Stimulated activated CD4-positive, alpha-beta T cell treated with anti-CD3 and anti-CD28 coated beads, Interleukin-12 subunit alpha, Interleukin-12 subunit beta, amount 100 ng/mL, for 24 hours (primary cell): Measurements from ENCODE around the gene RAI14.
"Not testable (repeated sequence)": the region's sequence is repeated elsewhere in the genome, so short reads cannot be mapped to it uniquely, and the experiment has no call there.

Source experiments
- DNase-seq, 2 experiments: peaks; one replicate each; pipeline ENCODE4 v3.0.0-alpha.2; 2020; ENCODE audit warnings: low read depth in 2 of 2

RAI14 gene

DNA sequence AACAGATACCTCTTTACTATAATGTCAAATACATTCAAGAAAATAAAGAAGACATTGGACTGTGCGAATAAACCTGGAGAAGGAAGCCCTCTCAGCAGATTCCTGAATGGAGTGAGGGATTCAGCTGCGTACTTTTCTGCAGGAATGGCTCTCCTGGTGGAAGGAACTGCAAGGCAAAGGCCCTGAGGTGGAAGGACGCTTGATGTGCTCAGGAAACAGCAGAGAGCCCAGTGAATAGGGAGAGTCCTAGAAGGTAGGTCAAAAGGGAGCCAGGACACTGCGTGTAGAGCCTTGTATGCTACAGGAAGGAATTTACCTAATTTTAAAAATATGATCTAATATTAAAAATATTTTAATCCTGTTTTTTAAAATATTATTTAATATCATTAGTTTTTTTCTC lies 114.4 kb downstream of the RAI14 start:
- DNase-seq = no peak

DNA sequence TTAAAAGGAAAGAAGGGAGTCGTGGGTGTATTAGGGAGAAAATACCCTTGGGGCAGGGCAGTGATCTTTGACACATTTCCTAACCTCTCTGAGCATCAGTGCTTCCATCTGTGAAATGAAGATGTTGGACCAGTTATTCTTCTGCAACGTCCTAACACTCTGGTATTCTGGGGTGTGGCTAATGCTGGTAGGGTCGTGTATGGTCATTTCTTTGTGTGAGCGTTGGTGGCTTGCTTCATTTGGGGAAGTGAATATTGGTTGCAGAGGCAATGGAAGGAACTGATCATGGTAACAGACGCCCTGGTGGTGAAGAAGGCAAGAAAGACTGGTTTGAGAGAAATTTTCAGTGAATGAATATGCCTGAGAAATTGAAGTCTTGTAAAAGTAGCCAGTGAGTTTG lies 114.9 kb downstream of the RAI14 start:
- DNase-seq = no peak

DNA sequence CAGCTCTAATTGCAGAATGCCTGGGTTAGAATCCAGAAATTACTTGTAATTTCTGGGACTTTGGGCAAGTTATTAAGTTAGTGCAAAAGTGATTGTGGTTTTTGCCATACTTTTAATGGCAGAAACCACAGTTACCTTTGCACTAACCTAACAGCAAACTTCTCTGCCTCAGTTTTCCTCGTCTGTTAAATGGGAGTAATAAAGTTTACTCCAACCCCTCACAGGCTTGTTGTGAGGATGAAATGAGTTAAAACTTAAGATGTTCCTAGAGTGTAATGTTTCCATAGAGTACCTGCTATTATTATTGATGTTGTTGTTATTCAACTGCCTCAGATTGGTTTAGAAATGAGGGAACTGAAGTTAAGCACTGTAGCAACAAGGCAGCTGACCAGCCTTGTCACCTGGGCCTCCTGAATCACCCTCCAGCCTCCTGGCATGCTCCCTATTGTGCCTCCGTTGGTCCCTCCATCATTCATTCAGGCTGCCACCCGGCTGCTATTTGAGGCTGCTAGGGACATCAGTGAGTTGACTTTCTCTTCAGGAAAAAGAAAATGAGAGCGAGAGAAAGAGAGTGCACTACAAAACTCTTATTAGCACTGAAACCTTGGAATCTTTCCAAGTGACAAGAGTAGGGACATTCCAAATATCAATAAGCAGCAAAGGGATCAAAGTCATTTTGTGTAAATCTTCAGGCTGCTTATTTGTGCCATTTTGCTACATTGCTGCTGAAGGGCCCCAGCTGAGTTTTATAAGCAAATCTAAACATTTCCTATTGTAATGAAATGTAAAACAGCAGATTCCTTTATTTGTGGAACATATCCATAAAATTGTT lies 116.4 kb downstream of the RAI14 start:
- no peak for DNase-seq

DNA sequence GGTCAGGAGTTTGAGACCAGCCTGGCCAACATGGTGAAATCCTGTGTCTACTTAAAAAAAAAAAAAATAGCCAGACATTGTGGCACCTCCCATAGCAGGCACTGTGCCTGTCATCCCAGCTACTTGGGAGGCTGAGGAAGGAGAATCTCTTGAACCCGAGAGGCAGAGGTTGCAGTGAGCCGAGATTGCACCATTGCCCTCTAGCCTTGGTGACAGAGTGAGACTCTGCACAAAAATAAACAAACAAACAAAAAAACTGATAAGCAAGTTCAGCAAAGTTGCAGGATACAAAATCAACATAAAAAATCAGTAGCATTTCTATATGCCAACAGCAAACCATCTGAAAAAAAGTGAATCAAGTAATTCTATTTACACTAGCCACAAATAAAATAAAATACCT lies 118.0 kb downstream of the RAI14 start:
- no peak for DNase-seq

DNA sequence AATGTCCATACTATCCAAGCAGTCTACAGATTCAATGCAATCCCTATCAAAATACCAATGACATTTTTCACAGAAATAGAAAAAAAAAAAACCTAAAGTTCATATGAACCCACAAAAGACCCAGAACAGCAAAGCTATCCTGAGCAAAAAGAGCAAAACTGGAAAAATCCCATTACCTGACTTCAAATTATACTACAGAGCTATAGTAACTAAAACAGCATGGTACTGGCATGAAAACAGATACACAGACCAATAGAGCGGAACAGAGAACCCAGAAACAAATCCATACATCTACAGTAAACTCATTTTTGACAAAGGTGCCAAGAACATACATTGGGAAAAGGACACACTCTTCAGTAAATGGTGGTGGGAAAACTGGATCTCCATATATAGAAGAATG lies 118.5 kb downstream of the RAI14 start:
- not testable (repeated sequence) for DNase-seq

DNA sequence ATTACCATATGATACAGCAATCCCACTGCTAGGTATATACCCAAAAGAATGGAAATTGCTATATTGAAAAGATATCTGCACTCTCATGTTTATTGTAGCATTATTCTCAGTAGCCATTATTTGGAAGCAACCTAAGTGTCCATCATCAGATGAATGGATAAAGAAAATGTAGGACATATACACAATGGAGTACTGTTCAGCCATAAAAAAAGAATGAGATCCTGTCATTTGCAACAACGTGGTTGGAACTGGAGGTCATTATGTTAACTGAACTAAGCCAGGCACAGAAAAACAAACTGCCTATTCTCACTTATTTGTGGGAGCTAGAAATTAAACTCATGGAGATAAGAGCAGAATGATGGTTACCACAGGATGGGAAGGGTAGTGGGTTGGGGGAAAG lies 119.8 kb downstream of the RAI14 start:
- DNase-seq = no peak

DNA sequence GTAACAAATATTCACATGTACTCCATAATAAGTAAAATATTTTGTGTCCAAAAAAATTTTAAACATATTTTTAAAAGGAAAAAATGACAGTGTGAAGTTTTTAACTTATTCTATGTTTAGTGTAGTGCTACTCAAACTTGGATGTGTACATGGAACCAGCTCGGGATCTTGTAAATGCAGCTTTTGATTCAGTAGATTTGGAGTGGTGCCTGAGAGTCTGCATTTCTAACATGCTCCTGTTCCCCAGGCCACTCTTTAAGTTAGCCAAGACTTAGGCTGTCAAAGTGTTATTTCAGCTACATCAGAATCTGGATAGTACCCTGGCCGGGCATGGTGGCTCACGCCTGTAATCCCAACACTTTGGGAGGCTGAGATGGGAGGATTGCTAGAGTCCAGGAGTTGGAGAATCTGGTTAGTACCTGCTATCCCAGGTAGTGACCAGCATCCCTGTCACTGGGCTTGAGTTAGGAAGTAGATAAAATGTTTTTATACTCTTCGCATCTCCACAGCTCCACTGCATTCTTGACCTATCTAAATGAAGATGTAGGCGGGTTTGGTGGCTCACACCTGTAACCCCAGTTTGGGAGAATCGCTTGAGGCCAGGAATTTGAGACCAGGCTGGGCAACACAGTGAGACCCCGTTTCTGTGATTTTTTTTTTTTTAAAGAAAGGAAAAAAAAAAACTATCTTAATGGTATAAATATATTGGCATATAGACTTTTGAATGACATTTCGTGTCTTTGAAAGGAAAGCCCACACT lies 122.1 kb downstream of the RAI14 start:
- no peak for DNase-seq

DNA sequence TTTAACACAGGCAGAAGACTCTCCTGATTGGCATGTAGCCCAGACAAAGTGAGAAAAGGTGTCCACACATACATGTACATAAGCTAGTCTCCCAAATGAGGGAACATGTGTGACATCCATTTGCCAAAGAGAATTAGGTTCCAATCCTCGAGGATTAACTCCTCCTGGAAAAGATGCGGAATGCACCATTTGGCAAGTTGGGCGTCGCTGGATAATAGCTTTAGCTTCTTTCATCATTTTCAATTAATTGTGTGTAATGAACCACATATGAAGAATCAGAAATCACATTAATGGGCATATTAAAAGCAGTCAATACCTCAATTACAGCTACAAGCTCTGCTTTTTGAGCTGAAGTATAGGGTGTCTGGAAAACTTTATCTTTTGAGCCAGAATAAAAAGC lies 127.8 kb downstream of the RAI14 start:
- not testable (repeated sequence) for DNase-seq

DNA sequence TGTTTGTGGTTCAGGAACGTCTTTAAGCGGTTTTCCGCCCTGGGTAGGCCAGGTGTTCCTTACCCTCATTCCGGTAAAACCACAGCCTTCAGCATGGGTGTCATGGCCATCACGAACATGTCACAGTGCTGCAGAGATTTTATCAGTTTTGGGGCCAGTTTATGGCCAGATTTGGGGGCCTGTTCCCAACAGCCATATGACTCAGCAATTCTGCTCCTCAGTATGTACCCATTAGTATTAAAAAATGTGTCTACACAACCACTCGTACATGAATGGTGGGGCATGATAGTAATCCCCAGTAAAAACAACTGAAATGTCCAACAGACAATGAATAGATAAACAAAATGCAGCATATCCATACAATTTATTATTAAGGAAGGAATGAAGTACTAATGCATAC lies 130.9 kb downstream of the RAI14 start:
- DNase-seq = no peak

DNA sequence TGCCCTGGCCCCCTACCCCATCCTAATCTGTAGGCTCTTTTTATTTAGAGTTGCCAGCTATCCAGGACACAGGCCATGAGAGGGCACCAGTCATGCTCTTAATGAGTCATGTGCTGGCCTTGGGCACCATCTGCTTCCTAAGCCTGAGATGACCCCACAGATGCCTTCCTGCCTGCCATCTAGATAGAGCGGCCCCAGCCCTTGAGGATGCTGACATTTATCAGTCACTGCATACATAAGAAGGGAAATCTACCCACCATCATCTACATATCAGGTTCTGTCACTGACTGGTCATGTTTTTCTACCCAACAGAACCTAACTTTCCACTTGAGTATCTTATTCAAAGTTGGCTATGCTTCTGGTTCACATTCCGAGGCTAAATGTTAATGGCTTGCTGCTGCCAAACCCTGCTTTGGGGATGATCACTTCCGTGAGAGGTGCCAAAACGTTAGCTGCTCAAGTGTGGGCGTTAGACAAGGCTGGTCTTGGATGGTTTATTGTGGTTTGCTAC lies 132.9 kb downstream of the RAI14 start:
- no peak for DNase-seq

DNA sequence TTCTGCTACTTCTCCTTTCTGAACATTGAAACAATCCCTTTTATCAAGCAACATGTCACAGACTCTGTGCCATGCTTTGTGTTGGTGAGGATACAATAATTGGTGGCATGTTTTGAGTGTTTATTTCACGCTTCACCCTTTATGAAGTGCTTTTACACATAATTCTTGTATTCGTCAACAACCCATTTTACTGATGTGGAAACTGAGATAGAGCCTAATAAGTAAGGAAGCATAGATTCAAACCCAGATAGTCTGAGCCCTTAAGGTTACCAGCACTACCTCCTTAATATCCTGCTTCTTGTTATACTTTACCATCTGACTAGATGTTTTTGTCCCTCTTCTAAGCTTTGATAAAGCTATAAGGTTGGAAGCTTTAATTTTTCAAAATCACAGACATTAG lies 133.5 kb downstream of the RAI14 start:
- no peak for DNase-seq

DNA sequence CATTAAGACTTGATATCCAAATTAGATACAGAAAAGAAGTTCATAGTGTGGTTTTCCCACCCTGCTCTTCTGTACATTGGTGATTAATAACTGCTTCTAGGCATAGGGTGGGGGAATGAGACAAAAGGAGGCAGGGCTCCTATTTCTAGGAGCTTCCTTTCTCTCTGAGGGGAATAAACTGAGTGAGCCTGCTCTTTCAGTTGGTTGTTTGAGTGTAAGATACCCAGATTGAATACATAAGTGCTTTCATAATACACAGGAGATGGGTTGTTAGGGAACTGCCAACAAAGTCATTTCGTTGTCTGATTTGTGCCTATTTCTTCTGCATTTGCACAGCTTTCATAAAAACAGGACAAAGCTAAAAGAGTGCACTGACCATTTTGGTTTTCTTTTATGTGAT lies 133.9 kb downstream of the RAI14 start:
- DNase-seq = no peak

DNA sequence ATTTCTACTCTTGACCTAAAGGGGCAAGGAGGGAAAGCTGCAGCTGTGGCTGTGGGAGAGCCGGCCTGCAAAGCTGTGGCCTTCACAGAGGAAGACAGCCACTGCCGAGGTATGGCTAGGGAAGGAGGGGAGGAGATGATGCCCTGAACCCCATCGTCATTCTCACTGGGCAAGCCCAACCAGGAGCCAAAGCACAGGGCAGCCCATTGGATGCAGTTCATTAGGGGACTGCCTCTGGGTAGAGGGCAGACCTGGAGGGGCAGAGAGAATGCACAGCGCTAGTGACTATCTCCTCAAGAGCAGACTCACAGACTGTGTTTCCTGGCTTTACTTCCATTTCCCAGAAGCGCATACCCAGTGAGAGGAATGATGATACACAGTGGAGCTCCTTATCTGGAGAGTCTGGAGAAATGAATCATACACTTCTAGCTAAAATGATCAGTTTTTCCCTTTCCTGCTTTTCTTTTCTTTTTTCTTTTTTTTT lies 135.7 kb downstream of the RAI14 start:
- no peak for DNase-seq

DNA sequence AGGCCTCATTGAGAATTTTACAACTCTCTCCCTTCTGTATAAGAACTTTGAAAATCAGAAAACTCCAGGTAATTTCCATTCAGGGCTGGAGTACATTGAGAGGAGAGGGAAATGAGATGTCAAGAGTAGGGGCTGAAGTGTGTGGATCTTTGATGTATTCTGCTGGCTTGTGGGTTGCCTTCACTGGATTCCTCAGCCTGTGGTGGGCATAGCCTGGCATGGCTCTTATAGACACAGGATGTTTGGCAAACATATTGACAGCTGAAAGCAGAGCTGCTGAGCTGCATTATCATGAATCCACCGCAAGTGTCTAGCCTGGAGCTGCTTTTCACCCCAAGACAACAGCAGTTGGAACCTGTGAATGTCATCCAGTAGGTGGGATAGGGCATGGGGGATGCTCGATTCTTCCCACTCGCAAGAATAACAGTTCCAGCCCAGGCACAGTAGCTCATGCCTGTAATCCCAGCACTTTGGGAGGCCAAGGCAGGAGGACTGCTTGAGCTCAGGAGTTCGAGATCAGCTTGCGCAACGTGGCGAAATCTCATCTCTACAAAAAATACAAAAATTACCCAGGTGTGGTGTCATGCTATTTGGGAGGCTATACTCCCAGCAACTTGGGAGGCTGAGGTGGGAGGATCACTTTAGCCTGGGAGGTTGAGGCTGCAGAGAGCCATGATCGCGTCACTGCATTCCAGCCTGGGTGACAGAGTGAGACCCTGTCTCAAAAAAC lies 146.9 kb downstream of the RAI14 start:
- no peak for DNase-seq

DNA sequence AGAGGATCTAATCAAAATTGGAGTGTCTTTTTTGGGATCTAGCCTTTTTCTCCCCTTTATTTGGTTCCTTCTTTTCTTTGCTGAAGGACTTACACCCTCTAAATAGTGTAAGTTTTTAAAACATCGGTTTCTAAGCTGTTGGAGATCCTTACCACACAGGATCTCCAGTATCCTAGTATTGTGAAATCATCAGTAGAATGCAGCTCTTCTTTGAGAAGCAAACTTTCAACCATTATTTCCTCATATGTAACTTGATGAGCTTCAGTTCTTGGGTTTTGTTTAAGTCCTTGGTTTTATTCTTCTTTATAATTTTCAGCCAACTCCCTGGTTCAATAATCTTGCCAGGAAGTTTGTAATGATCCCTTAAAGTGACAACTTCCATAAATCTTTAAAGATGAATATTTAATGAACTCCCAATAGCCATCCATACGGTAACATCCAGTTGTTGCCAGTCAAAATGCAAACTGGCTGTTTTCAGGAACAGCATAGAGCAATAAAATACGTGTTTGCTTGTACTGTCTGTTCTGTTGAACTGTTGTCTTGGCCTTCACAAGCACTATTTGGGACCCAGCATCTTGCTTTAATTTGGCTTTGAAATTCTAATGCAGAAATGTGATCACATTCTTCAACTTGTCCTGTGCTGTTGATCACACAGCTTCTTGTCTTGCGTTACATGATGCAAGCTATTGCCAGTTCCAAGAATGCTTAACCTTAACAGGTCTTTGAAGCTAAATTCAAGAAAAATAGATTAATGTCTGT lies 148.0 kb downstream of the RAI14 start:
- DNase-seq = no peak

DNA sequence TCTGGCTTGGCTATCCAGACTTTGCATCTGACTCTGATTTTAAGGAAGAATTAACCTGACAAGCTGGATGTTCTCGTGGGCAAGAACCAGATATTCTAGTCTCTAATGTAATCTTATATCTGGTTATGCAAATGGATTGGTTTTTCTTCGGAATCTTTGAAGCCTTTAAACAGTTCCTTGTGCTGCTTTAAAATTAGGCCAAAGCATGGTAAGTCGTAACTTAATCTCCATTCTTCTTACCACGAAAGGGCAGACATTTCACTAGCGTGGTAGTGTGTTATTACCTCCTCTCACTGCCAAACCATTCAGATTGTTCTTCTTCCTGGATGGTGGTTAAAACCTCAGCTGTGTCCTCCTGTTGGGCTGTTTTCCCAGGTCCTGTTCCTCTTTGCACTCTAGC lies 148.8 kb downstream of the RAI14 start:
- no peak for DNase-seq

DNA sequence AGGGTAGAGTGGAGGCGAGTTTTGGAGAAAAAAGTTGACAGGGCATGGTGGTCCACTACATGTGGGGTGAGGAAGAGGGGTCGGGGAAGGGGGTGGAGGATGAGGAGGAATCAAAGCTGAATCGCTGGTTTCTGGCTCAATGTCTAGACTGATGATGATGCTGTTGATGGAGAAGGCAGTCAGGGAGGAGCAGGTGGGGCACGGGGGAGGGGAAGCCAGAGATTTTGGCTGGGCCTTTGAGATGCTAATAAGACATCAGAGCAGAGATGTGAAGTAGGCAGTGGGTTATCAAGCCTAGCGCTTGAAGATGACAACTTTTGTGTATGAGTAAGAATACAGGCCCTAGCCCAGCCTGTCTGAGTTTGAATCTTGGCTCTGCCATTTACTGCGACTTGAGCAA lies 150.4 kb downstream of the RAI14 start:
- no peak for DNase-seq

DNA sequence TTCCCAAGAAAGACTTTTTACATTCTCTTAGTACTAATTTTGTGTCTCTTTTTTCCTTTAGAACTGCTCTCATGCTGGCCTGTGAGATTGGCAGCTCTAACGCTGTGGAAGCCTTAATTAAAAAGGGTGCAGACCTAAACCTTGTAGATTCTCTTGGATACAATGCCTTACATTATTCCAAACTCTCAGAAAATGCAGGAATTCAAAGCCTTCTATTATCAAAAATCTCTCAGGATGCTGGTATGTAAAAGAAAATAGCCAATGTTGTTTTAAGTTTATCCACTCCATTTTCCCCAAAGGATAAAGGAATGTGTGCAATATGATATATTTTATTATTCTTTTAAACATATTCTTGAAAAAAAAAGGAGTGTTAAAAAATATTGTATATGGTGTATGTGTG lies 155.6 kb downstream of the RAI14 start:
- no peak for DNase-seq

DNA sequence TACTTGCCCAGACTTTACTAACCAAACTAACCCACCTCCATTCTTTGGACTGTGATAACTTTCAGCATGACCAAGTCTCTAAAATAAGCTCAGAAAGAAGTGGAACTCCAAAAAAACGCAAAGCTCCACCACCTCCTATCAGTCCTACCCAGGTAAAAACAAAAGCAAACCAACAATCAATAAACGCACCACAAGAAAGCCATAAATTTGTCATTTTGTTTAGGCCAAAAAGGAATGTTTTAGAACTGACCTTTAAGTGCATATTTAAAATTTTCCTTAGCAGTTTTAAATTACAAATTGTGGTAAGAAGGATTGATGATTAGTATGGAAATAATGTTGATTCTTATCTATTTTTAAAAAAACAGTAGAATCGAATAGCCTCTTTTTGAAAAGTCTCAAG lies 157.4 kb downstream of the RAI14 start:
- DNase-seq = no peak

DNA sequence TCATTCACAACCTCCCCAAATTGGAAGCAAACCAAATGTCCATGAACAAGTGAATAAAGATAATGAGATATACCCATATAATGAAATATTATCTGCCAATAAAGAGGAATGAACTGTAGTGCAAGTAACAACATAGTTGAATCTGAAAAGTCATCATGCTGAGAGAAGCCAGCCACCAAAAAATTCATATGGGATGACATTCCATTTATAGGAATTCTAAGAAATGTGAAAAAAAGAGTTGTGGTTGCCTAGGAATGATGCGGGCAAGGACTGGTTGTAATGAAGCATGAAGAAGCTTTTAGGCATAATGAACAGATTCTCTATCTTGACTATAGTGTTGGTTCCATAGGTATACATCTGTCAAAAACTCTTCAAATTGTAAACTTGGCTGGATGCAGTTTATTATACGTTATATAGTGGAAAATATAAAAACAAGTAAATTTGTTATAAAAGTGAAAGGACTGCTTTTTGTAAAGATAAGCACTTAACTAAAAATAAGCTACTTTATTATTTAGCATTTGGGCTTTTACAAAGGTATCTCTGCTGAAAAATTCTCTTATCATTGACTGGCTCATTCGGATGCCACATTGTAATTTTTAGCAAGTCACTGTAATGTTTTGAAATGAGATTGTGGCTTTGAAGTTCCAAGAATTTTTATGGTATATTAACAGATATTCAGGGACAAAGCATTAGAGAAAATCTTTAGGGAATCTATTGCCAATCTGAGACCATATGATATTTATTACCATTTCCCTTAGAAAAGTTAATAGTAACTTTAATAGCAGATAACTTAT lies 161.6 kb downstream of the RAI14 start:
- DNase-seq = no peak

DNA sequence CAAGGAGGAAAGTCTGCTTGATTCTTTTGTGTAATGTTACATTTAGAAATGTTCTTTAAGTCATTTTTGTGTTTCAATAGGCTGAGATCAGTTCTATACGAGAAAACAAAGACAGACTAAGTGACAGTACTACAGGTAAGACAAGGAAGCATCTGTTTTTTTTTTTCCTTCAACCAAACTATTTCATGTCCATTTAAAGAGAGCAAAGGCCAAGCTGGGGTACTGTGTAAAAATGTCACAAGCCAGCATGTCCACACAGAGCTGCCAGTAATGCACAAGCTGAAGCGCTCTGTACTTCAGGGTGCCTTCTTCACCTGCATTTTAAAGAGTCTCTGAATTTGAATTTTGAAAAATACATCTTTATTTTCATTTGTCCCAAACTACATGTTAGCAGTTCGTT lies 162.6 kb downstream of the RAI14 start:
- DNase-seq = no peak
